Islet of Langerhans (tissue), 1 donor: Measurements from ENCODE around the gene SLFN13.
"Not testable (repeated sequence)": the region's sequence is repeated elsewhere in the genome, so short reads cannot be mapped to it uniquely, and the experiment has no call there.

Experiments used
- FAIRE-seq: peaks from one replicate; lab custom pipeline; 2011; peaks lifted over from hg19 to GRCh38; lab: Jason Lieb, UNC

SLFN13 gene, protein sequence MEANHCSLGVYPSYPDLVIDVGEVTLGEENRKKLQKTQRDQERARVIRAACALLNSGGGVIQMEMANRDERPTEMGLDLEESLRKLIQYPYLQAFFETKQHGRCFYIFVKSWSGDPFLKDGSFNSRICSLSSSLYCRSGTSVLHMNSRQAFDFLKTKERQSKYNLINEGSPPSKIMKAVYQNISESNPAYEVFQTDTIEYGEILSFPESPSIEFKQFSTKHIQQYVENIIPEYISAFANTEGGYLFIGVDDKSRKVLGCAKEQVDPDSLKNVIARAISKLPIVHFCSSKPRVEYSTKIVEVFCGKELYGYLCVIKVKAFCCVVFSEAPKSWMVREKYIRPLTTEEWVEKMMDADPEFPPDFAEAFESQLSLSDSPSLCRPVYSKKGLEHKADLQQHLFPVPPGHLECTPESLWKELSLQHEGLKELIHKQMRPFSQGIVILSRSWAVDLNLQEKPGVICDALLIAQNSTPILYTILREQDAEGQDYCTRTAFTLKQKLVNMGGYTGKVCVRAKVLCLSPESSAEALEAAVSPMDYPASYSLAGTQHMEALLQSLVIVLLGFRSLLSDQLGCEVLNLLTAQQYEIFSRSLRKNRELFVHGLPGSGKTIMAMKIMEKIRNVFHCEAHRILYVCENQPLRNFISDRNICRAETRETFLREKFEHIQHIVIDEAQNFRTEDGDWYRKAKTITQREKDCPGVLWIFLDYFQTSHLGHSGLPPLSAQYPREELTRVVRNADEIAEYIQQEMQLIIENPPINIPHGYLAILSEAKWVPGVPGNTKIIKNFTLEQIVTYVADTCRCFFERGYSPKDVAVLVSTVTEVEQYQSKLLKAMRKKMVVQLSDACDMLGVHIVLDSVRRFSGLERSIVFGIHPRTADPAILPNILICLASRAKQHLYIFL

DNA sequence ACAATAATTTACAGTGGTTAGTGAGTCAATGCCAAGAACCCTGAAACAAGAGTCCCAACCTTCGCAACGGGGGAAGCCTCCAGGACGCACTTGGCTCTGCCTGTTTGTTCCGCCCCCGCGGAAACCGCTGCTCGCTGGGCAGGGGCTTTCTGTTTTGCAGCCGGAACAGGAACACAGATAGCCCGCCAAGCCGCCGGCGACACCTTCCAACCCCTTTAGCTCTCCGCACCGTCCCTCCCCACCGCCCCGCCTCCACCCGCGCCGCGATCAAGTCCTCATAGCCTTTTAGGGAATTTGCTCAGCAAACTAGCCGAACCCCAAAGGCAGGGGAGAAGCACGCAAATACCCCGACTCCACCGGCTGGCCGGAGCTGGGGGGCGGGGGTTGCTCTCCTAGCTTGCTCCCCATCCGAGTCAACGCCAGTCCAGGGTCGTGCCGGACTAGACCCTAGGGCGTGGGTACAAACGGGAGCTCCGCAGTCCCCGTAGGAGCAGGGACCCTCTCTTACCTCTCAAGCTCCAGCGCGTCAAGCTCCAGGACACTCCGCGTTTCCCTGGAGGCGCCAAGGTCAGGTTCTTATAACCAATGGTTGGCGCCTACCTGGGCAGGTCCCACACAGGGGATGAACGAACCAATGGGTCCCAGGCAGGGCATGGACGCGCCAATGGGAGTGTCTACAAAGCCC lies at the start of gene SLFN13:
Gene SLFN13 (minus strand): TSS at position 553 of the 685 bp plus-strand sequence. CDS start 3,086 bp downstream, outside the sequence.
- no peak for FAIRE-seq

GRCh38 chr17:35496451-35497290 lies 48.1 kb upstream of the SLFN13 start:
- no peak for FAIRE-seq

DNA sequence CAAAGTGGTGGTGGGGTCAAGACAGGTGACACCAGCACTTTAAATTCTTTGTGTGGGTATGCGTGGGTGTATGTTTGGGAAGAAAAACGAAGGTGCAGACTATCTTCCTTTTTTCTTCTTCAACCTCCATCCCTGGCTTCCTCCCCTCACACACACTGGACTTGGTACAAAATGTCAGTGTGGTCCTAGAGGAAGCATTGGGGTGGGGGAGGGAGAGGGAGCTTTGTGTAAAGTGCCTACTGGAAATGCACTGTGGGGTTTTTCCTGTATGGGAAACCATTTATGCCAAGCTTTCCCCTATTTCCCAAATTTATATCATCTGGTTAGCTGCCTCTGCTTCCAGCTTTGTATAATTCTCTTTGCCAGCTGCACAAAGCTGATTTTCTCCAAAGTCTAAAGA lies 44.5 kb upstream of the SLFN13 start:
- no peak for FAIRE-seq

GRCh38 chr17:35491417-35491816 lies 42.9 kb upstream of the SLFN13 start:
- no peak for FAIRE-seq

DNA sequence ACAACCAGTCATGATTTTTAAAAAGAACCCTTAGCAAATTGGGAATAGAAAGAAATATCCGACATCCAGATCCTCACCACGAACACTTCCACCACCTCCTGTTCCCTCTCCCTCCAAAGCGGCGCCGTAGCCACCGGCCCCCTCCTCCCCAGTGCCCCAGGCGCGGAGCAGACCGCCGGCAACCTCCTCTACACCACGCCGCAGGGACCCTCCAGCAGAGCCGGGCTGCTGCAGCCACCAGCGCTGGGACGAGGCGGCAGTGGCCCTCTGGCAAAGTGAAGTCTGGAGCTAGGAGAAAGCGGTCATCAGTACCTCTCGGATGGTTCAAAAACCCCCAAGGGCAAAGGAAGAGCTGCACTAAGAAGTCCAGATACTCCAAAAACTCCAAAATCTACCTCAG lies 41.4 kb upstream of the SLFN13 start:
- FAIRE-seq = no peak

GRCh38 chr17:35488991-35489390 lies 40.4 kb upstream of the SLFN13 start:
- FAIRE-seq = no peak

GRCh38 chr17:35486920-35487732 lies 38.6 kb upstream of the SLFN13 start:
- no peak for FAIRE-seq

DNA sequence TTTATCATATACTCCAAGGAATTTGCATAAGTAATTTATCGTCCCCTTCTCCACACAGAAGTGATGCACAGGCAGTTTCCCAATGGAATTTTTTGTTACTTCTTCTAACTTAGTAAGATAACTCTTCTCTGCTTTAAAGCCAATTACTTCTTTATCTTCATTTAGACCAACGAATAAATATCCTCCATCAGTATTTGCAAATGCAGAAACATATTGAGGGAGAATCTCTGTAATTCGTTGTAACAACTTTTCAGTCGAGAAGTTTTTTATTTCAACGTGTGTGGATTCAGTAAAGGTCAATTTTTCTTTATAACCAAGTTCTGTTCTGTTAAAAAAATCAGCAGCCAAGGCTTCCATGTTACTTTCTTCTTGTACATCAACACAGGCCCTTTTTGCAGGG lies 30.7 kb upstream of the SLFN13 start:
- FAIRE-seq = no peak

- FAIRE-seq = no peak
Measured at GRCh38 chr17:35477248-35477647, 28.7 kb upstream of the SLFN13 start.

GRCh38 chr17:35476283-35476820 lies 27.8 kb upstream of the SLFN13 start:
- FAIRE-seq = no peak

GRCh38 chr17:35468475-35468874 lies 19.9 kb upstream of the SLFN13 start:
- FAIRE-seq = no peak

DNA sequence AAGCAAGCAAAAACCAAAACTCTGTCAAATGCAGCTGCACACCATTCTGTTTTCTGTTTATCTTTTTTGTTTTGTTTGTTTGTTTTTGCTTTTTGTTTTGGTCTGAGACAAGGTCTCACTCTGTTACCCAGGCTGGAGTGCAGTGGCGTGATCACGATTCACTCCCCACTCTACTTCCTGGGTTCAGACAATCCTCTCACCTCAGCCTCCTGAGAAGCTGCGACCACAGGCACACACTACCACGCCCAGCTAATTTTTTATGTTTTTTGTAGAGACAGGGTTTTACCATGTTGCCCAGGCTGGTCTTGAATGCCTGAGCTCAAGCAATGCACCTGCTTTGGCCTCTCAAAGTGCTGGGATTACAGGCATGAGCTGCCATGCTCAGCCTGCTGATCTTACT lies 19.3 kb upstream of the SLFN13 start:
- no peak for FAIRE-seq

DNA sequence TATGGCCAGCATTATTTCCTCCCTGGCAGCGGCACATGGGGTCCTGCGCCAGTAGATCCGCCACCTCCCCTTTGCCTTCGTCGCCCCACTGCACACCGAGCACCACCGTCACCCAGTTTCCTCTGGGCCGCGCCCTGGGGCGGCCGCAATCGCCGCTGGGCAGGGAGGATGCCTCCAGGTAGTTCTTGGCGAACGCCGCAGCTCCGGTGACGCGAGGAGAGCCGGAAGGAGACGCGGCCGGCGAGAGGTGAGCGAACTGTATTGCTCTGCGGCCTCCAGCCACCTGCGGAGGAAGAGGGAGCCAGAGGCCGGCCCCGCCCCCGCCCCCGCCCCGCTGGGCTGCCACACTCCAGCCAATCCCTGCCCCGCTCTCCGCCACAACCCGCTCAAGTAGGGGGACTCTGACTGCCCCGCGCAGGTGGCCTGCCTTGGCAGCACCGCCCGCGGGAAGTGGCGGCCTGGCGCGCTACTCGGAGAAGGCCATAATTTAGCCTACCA lies 11.8 kb upstream of the SLFN13 start:
- FAIRE-seq = no peak

DNA sequence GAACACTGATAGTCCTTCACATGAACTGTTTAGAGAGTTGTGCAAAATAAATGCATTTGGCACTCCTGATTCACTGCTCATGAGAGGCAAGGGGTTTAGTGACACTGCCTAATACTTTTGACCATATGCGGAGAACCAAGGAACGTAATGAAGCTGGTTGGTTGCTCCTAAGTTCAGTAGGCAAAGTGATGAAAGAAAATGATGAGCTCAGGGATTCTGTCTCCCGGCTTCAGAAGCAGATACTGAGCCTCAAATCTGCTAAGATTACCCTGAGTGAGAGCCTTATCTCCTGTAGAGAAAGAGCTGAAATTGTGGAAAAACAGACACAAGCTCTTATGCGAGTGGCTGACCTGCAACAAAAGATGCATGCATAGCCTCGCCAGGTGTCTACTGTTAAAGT lies 5.5 kb upstream of the SLFN13 start:
- FAIRE-seq = not testable (repeated sequence)

GRCh38 chr17:35453171-35453570 lies 4.6 kb upstream of the SLFN13 start:
- FAIRE-seq = no peak

DNA sequence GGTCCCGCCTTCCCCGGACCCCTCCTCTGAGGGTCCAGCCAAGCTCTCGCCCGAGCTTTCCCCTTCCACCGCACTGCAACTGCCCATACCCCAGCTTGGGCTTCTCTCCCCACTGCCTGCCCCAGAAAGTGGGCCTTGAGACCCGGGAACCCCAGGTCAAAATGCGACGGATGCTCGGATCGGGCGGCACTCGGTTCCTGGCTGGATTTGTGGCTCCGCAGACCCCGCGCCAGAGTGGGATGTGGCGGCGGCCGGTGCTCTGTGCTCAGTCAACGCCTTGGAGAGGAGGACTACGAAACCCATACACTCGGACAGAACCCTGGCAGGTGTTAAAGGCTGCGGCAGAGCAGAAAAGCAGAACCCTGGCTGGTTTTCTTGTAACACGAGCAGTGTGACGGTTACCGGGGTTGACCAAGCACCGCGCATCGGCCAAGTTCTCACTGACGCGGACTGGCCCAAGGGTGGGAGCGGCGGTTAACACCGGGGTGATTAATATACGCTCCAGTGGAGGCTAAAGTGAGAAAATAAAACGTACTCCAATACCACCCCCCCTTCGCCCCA lies 885 bp upstream of the SLFN13 start:
- no peak for FAIRE-seq

- no peak for FAIRE-seq
Measured at GRCh38 chr17:35448899-35449227, 297 bp upstream of the SLFN13 start.

GRCh38 chr17:35447499-35447898 lies 1.1 kb downstream of the SLFN13 start:
- no peak for FAIRE-seq

GRCh38 chr17:35438433-35438832 lies 10.1 kb downstream of the SLFN13 start:
- FAIRE-seq = no peak
